ENCODE measurements around the gene RPS15. TPM values are rescaled to one million over a fixed set of nuclear protein-coding genes. Genes with fewer than 3 reads are reported as not detected.

The RPS15 gene
- polyA plus RNA-seq, 5 donors, result 535 to 1,164 (median 663) TPM

DNA sequence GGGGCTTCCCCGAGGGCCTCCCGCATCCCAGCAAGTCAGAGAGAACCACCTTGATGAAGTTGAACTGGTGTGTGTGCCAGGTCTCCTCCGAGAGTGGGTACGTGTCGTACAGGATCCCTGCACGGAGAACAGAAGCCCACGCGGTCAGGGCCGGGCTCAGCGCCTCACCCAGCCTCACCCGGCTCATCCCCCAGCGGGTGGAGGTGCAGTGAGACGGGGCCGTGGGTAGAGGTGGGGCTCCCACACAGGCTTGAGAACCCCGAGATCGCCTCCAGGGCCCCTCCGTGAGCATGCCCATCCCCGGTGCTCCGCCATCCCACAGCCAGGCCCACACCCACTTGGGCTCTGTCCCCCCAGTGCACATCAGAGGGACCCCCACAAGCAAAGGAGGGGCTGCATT lies 39.1 kb upstream of the RPS15 start:
- DNase-seq, result no peak

- DNase-seq, result no peak
Measured at GRCh38 chr19:1399745-1400144, 38.5 kb upstream of the RPS15 start.

- DNase-seq, result no peak
Measured at GRCh38 chr19:1400281-1401137, 37.7 kb upstream of the RPS15 start.

DNA sequence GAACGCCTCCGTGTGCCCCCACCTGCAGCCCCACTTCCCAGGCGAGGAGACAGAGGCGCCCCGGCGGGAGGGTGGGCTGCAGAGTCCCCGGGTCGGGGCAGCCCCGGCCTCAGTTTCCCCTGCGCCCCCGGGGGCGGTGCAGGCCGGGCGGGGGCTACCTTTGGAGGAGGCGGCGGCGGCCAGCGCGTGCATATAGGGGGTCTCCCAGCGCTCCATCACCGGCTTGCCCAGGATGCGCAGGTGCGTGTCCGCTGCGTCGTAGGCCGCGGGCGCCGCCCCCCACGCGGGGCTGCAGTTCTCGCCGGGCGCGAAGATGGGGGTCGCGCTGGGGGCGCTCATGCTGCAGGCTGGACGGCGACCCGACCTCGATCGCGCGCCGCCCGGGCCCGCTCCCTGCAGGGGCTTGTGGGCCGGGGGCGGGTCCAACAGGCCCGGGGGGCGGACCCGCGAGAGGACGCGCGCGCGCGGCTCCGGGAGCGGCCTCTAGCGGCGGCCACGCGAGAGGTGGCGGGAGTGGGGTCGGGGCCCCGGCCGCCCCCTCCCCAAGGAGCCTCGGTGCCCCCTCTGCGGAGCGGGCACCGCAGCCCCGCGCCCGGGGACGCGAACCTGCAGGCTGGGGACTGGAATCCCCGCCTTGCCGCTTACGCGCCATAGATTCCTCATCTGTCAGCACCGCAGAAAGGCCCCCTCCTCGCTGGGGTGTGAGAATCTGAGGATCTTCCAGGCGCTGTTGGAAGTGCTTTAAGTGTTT lies 36.9 kb upstream of the RPS15 start, which contains the start of gene GAMT:
GAMT (minus strand) TSS at position 405 of the 751 bp plus-strand sequence; CDS start at position 339, 66 bp downstream.
- no peak for DNase-seq

GRCh38 chr19:1401889-1402217 lies 36.3 kb upstream of the RPS15 start:
- DNase-seq, result no peak

DNA sequence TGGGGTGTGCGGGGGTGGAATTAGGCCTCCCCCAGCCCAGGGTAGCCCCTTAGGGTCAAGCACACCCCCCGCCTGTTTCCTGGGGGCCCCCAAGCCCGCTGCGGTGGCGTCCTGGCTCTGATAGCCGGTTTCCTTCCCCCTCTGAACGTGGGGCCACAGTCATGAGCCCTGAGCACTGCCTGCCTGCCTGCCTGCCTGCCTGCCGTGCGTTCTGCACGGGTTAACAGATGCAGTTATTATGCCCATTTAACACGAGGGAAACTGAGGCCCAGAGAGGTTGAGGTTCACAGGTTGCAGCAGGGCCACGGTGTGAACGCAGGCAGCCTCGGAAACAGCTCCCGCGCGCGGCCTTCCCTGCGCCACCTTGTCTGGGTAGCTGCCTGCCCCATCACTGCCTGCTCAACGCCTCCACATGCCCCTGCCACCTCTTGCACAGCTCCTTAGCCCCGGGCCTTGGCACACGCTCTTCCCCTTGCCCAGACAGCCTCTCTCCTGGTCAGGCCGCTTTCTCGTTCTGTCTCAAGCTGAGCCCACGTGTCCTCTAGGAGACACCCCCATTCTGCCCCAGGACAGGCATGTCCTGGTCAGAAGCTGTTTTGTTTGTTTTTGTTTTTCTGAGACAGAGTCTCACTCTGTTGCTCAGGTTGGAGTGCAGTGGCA lies 35.7 kb upstream of the RPS15 start:
- DNase-seq, result no peak

GRCh38 chr19:1406774-1407527 lies 31.2 kb upstream of the RPS15 start:
- DNase-seq, result peak; percentile 99 to 100

- DNase-seq, result no peak
Measured at GRCh38 chr19:1407528-1408299, 30.5 kb upstream of the RPS15 start, which contains the start of gene DAZAP1. DAZAP1 (plus strand) TSS chr19:1407586; CDS start chr19:1407774, 188 bp downstream.

- no peak for DNase-seq
Measured at GRCh38 chr19:1408300-1409203, 29.6 kb upstream of the RPS15 start.

DNA sequence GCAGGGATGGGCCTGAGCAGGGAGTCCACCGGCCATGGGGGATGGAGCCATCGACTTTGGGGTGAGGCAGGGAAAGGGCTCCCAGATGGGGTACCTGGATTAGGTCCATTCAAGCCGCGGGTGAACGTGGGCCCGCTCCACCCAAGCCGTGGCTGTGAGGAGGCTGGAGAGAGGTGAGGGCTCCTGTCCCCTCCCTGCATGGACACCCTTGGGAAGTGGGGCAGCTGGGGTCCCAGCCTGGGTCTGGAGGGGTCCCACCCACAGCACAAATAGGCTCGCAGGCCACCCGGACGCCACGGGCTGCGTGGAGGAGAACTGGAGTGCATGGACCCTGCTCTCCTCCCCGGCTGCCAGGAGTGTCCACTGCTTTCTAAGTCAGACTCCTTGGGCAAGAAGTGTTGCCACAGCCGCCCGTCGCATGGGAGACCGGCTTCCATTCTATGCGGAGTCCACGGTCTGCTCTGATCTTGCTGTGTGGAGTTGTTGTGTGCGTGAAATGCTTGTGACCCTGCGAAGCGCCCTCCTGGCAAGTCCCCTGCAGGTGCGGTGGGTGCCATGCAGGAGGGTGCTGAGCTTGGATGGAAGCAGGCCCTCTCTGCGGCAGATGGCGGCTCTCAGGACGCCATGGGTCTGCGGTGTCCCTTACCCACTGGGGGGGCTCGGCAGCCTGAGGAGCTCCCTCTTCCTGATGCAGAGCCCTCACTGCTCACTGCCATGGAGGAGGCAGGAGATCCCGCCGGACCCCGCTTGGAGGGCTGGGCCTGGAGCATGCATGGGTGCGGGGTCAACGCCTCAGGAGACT lies 28.8 kb upstream of the RPS15 start:
- no peak for DNase-seq

- no peak for DNase-seq
Measured at GRCh38 chr19:1410136-1410786, 27.9 kb upstream of the RPS15 start.

DNA sequence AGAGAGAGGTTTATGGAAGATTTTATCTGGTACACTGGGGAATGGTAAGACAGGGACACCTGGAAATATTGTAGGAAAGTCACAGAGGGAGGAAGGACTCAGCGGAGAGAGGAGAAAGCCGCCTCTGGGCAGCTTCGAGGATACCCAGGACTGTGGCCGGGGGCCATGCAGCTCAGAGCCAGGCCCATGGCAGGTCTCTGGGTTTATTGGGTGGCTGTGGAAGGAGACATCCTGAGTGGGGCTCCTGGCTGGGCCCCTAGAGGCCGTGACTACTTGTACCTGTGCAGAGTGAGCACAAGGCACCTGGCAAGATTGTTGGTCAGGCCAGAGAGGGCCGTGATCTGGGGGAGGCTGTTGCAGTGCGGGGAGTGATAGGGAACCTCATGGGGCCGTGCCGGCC lies 27.4 kb upstream of the RPS15 start:
- no peak for DNase-seq

GRCh38 chr19:1411255-1412191 lies 26.7 kb upstream of the RPS15 start:
- DNase-seq, result no peak

- no peak for DNase-seq
Measured at GRCh38 chr19:1412323-1412923, 25.8 kb upstream of the RPS15 start.

DNA sequence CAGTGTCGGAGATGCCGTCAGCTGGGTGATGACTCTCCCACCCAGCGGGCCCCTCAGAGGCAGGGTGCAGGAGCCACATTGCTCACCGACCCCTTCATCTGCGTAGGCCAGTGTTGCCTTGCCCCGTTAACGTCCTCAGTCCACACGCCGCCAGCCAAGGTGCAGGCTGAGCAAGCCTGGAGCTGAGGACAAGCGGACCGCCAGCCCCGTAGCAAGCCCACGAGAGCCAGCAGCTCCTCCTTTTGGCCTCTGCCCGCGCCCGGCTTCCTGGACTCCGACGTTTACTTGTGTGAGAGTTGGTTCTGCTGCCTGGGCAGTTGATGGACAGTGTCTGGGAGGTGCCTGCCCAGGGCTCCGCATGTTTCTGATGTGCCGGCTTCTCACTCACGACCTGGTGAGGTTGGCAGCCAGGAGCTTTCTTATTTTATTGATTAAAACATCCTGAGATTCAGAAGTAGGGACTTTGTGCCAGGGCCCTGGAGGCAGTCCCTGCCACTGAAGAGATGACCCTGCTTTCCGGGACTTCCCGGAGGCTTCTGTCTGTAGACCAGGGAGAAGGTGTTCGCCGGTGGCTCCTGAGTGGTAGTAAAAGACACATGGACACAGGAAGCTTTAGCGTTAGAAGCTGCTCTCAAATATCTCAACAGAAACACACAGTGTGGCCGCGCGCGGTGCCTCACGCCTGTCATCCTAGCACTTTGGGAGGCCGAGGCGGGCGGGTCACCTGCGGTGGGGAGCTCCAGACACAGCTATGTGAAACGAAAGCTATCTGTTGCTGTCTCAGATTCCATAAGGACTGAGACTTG lies 25.0 kb upstream of the RPS15 start:
- no peak for DNase-seq
